Effector memory CD4-positive, alpha-beta T cell (primary cell): Measurements from ENCODE around the gene APRT.
"Not testable (repeated sequence)": the region's sequence is repeated elsewhere in the genome, so short reads cannot be mapped to it uniquely, and the experiment has no call there.

Source experiments
- DNase-seq, 3 donors: peaks; one replicate each; pipeline ENCODE4 v3.0.0-alpha.2; 2020
- H3K27ac ChIP-seq: 2 replicates; pipeline ENCODE4 v1.7.0; 2013; ENCODE audit warnings: mild to moderate bottlenecking, low read length, moderate library complexity; ENCODE audit not compliant: insufficient read depth, poor library complexity, severe bottlenecking
- H3K27me3 ChIP-seq: replicated peaks from 2 replicates; pipeline ENCODE4 v1.7.0; 2013; ENCODE audit warnings: mild to moderate bottlenecking, low read length; ENCODE audit not compliant: insufficient read depth, control insufficient read depth, poor library complexity, severe bottlenecking
- H3K36me3 ChIP-seq: 2 replicates; pipeline ENCODE4 v1.7.0; 2013; ENCODE audit warnings: mild to moderate bottlenecking, low read length, moderate library complexity; ENCODE audit not compliant: control insufficient read depth, insufficient read depth
- H3K4me1 ChIP-seq: 2 replicates; pipeline ENCODE4 v1.7.0; 2013; ENCODE audit warnings: low read length, mild to moderate bottlenecking; ENCODE audit not compliant: control insufficient read depth, insufficient read depth, poor library complexity, severe bottlenecking
- H3K4me3 ChIP-seq: 2 replicates; pipeline ENCODE4 v1.7.0; 2013; ENCODE audit warnings: low read length, low read depth, mild to moderate bottlenecking; ENCODE audit not compliant: insufficient read depth, poor library complexity, severe bottlenecking
- H3K9me3 ChIP-seq: 2 replicates; pipeline ENCODE4 v1.7.0; 2013; ENCODE audit warnings: mild to moderate bottlenecking, low read length, moderate library complexity; ENCODE audit not compliant: control insufficient read depth

The APRT gene

GRCh38 chr16:88774544-88775393, 37.0 kb downstream of the APRT start:
- Histone ChIP-seq H3K36me3 (peaks cover 10% of the 10 kb centered on the region), H3K4me1 (peaks cover 49% of the 10 kb centered on the region), H3K4me3 (no peak overlapping the region), H3K27ac (no peak overlapping the region), H3K27me3 (no peaks in the 10 kb centered on the region), H3K9me3 (no peaks in the 10 kb centered on the region)
- DNase-seq, result no peak

- no peak overlapping the region for H3K27ac ChIP-seq
- H3K4me3 ChIP-seq, result no peak overlapping the region
- H3K4me1 ChIP-seq, result peaks cover 48% of the 10 kb centered on the region
- no peaks in the 10 kb centered on the region for H3K27me3 ChIP-seq
- no peaks in the 10 kb centered on the region for H3K9me3 ChIP-seq
- no peak for DNase-seq
- peaks cover 10% of the 10 kb centered on the region for H3K36me3 ChIP-seq
These were observed 37.9 kb downstream of the APRT start for GRCh38 chr16:88773812-88774291.

GRCh38 chr16:88772871-88773811, 38.6 kb downstream of the APRT start:
- H3K9me3 ChIP-seq, result no peaks in the 10 kb centered on the region
- no peak overlapping the region for H3K4me3 ChIP-seq
- H3K27ac ChIP-seq, result peak overlapping the region; percentile 37
- no peak for DNase-seq
- H3K27me3 ChIP-seq, result no peaks in the 10 kb centered on the region
- peaks cover 10% of the 10 kb centered on the region for H3K36me3 ChIP-seq
- peaks cover 53% of the 10 kb centered on the region for H3K4me1 ChIP-seq

- H3K4me3 ChIP-seq, H3K27ac ChIP-seq, H3K36me3 ChIP-seq, DNase-seq, H3K27me3 ChIP-seq, H3K9me3 ChIP-seq: not testable (repeated sequence)
- H3K4me1 ChIP-seq, result peaks cover 61% of the 10 kb centered on the region
These were observed 39.9 kb downstream of the APRT start for GRCh38 chr16:88771781-88772180.

GRCh38 chr16:88771294-88771772, 40.4 kb downstream of the APRT start:
- H3K36me3 ChIP-seq, result peaks cover 2% of the 10 kb centered on the region
- no peaks in the 10 kb centered on the region for H3K27me3 ChIP-seq
- peaks cover 61% of the 10 kb centered on the region for H3K4me1 ChIP-seq
- DNase-seq, result no peak
- no peaks in the 10 kb centered on the region for H3K9me3 ChIP-seq
- no peak overlapping the region for H3K4me3 ChIP-seq
- H3K27ac ChIP-seq, result no peak overlapping the region

- peaks cover 61% of the 10 kb centered on the region for H3K4me1 ChIP-seq
- H3K36me3 ChIP-seq, result peaks cover 2% of the 10 kb centered on the region
- peak overlapping the region; percentile 4 for H3K27ac ChIP-seq
- no peaks in the 10 kb centered on the region for H3K9me3 ChIP-seq
- DNase-seq, result no peak
- H3K4me3 ChIP-seq, result no peak overlapping the region
- no peaks in the 10 kb centered on the region for H3K27me3 ChIP-seq
These were observed 41.1 kb downstream of the APRT start for GRCh38 chr16:88770461-88771293.

GRCh38 chr16:88769617-88770460, 41.9 kb downstream of the APRT start:
- Histone ChIP-seq H3K9me3 (no peaks in the 10 kb centered on the region), H3K27me3 (no peaks in the 10 kb centered on the region), H3K4me3 (no peak overlapping the region), H3K36me3 (peaks cover 2% of the 10 kb centered on the region), H3K27ac (peak overlapping the region; percentile 4), H3K4me1 (peaks cover 61% of the 10 kb centered on the region)
- DNase-seq, result no peak

GRCh38 chr16:88768071-88768783, 43.5 kb downstream of the APRT start:
- H3K4me3 ChIP-seq, result no peak overlapping the region
- no peak for DNase-seq
- no peaks in the 10 kb centered on the region for H3K9me3 ChIP-seq
- no peaks in the 10 kb centered on the region for H3K27me3 ChIP-seq
- H3K36me3 ChIP-seq, result peaks cover 13% of the 10 kb centered on the region
- peaks cover 50% of the 10 kb centered on the region for H3K4me1 ChIP-seq
- peak overlapping the region; percentile 25 for H3K27ac ChIP-seq
